Hepatocyte (in vitro differentiated cells): Measurements from ENCODE around the gene LEP. TPM values are rescaled to one million over a fixed set of nuclear protein-coding genes. Genes with fewer than 3 reads are reported as not detected.

Experiments used
- DNase-seq: peaks from one replicate; pipeline ENCODE4 v3.0.0-alpha.2; 2016; ENCODE audit warnings: low spot score
- H2AFZ ChIP-seq: fragments of 200-600 bp; sonication (generic); 2 replicates; pipeline ENCODE4 v1.6.0; 2016; ENCODE audit warnings: antibody characterized with exemption, mild to moderate bottlenecking
- H3K27ac ChIP-seq: fragments of 200-600 bp; sonication (generic); 2 replicates; pipeline ENCODE4 v1.5.1; 2016; ENCODE audit warnings: mild to moderate bottlenecking
- H3K27me3 ChIP-seq: fragments of 200-600 bp; sonication (generic); 2 replicates; pipeline ENCODE4 v1.6.1; 2016
- H3K36me3 ChIP-seq: fragments of 200-600 bp; sonication (generic); replicated peaks from 2 replicates; pipeline ENCODE4 v1.5.1; 2016; ENCODE audit warnings: low read depth; ENCODE audit not compliant: insufficient read depth
- H3K4me1 ChIP-seq: fragments of 200-600 bp; sonication (generic); 2 replicates; pipeline ENCODE4 v1.5.1; 2016; ENCODE audit warnings: mild to moderate bottlenecking, moderate library complexity; ENCODE audit not compliant: insufficient read depth
- H3K4me2 ChIP-seq: fragments of 200-600 bp; sonication (generic); 2 replicates; pipeline ENCODE4 v1.6.0; 2016
- H3K4me3 ChIP-seq: fragments of 200-600 bp; sonication (generic); 2 replicates; pipeline ENCODE4 v1.5.1; 2016; ENCODE audit warnings: mild to moderate bottlenecking
- H3K79me2 ChIP-seq: fragments of 200-600 bp; sonication (generic); 2 replicates; pipeline ENCODE4 v1.6.0; 2017; ENCODE audit warnings: mild to moderate bottlenecking
- H3K9me2 ChIP-seq: fragments of 200-600 bp; sonication (generic); replicated peaks from 2 replicates; pipeline ENCODE4 v1.6.0; 2017; ENCODE audit warnings: mild to moderate bottlenecking; ENCODE audit not compliant: insufficient read depth
- H3K9me3 ChIP-seq: fragments of 200-600 bp; sonication (generic); 2 replicates; pipeline ENCODE4 v1.5.1; 2016; ENCODE audit warnings: low read depth, mild to moderate bottlenecking
- H4K20me1 ChIP-seq: fragments of 200-600 bp; sonication (generic); 2 replicates; pipeline ENCODE4 v1.6.0; 2016; ENCODE audit warnings: mild to moderate bottlenecking; ENCODE audit not compliant: insufficient read depth, poor library complexity, severe bottlenecking
- EZH2 ChIP-seq: fragments of 200-600 bp; sonication (generic); IDR thresholded peaks from 2 replicates; pipeline ENCODE4 v1.6.1; 2016; ENCODE audit warnings: antibody characterized with exemption, mild to moderate bottlenecking, borderline replicate concordance
- EZH2phosphoT487 ChIP-seq: fragments of 200-600 bp; sonication (generic); IDR thresholded peaks from one replicate; pipeline ENCODE4 v1.6.1; 2018; ENCODE audit warnings: antibody characterized with exemption, mild to moderate bottlenecking, low read depth, moderate library complexity; ENCODE audit not compliant: unreplicated experiment, severe bottlenecking
- WGBS: methylation state at CpG from one replicate; pipeline ENCODE4 v1.1.6; 2016; ENCODE audit warnings: low lambda C conversion rate; ENCODE audit errors: missing lambda C conversion rate; 5-methylcytosine and 5-hydroxymethylcytosine counted together
- polyA plus RNA-seq: library from polyadenylated mRNA; unstranded; fragments of >200 nt; fragmentation: Nextera tagmentation; extraction: Ambion mirVana; gene quantifications from 2 replicates; pipeline ENCODE4 v1.2.1, GENCODE V29; 2016
- total RNA-seq: library from RNA; depleted of rRNA; stranded (reverse); fragments of >200 nt; gene quantifications from 2 replicates; pipeline ENCODE4 v1.2.3, GENCODE V29; 2014
- TF ChIP-seq, protein P1 (sequence below): fragments of 200-600 bp; sonication (generic); IDR thresholded peaks from 2 replicates; pipeline ENCODE4 v1.5.1; 2016; ENCODE audit warnings: antibody characterized with exemption, mild to moderate bottlenecking; ENCODE audit not compliant: poor library complexity

The LEP gene
- total and polyA plus RNA-seq, 2 experiments from 2014 or later, result not detected

DNA sequence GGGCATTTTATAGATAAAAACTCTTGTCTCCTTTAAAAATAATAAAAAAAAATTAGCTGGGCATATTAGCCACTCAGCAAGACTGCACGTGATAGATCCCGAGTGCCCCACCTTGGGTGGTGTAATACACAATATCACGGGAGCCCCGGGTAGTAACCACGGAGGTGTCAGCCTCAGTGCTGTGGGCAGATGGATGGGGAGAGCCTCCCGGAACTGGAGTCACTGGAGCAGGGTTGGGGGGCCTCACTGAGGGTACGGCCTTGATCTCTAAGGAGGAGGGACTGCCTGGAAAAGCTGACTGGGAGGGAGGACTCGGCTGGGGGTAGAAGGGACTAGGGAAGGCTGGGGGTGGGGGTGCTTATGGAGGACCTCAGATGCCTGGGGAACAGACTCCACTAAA is 12.6 kb downstream of the LEP start:
- no peaks in the 10 kb centered on the region for H3K9me2 ChIP-seq
- H4K20me1 ChIP-seq, result no peaks in the 10 kb centered on the region
- TF ChIP-seq EZH2 (no peak), EZH2phosphoT487 (no peak)
- TF ChIP-seq, protein P1, sequence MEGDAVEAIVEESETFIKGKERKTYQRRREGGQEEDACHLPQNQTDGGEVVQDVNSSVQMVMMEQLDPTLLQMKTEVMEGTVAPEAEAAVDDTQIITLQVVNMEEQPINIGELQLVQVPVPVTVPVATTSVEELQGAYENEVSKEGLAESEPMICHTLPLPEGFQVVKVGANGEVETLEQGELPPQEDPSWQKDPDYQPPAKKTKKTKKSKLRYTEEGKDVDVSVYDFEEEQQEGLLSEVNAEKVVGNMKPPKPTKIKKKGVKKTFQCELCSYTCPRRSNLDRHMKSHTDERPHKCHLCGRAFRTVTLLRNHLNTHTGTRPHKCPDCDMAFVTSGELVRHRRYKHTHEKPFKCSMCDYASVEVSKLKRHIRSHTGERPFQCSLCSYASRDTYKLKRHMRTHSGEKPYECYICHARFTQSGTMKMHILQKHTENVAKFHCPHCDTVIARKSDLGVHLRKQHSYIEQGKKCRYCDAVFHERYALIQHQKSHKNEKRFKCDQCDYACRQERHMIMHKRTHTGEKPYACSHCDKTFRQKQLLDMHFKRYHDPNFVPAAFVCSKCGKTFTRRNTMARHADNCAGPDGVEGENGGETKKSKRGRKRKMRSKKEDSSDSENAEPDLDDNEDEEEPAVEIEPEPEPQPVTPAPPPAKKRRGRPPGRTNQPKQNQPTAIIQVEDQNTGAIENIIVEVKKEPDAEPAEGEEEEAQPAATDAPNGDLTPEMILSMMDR, result no peak
- H3K27me3 ChIP-seq, result no peaks in the 10 kb centered on the region
- H3K4me2 ChIP-seq, result no peak overlapping the region
- no peaks in the 10 kb centered on the region for H3K79me2 ChIP-seq
- H3K9me3 ChIP-seq, result no peaks in the 10 kb centered on the region
- no peak overlapping the region for H2AFZ ChIP-seq
- no peak for DNase-seq
- 90% methylated on average over 8 of the region's 8 CpGs for WGBS
- peaks cover 3% of the 10 kb centered on the region for H3K4me1 ChIP-seq
- H3K4me3 ChIP-seq, result no peak overlapping the region
- no peak overlapping the region for H3K27ac ChIP-seq
- H3K36me3 ChIP-seq, result no peaks in the 10 kb centered on the region

DNA sequence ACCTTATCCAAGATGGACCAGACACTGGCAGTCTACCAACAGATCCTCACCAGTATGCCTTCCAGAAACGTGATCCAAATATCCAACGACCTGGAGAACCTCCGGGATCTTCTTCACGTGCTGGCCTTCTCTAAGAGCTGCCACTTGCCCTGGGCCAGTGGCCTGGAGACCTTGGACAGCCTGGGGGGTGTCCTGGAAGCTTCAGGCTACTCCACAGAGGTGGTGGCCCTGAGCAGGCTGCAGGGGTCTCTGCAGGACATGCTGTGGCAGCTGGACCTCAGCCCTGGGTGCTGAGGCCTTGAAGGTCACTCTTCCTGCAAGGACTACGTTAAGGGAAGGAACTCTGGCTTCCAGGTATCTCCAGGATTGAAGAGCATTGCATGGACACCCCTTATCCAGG is 13.4 kb downstream of the LEP start:
- no peak overlapping the region for H3K27ac ChIP-seq
- H3K27me3 ChIP-seq, result no peaks in the 10 kb centered on the region
- 87% methylated on average over 5 of the region's 5 CpGs for WGBS
- no peak overlapping the region for H3K4me3 ChIP-seq
- no peaks in the 10 kb centered on the region for H3K9me2 ChIP-seq
- TF ChIP-seq, protein P1, result no peak
- no peak for TF ChIP-seq EZH2phosphoT487
- H2AFZ ChIP-seq, result no peak overlapping the region
- no peaks in the 10 kb centered on the region for H3K9me3 ChIP-seq
- DNase-seq, result no peak
- H3K4me2 ChIP-seq, result no peak overlapping the region
- peaks cover 11% of the 10 kb centered on the region for H3K4me1 ChIP-seq
- no peaks in the 10 kb centered on the region for H3K79me2 ChIP-seq
- no peaks in the 10 kb centered on the region for H4K20me1 ChIP-seq
- H3K36me3 ChIP-seq, result no peaks in the 10 kb centered on the region

DNA sequence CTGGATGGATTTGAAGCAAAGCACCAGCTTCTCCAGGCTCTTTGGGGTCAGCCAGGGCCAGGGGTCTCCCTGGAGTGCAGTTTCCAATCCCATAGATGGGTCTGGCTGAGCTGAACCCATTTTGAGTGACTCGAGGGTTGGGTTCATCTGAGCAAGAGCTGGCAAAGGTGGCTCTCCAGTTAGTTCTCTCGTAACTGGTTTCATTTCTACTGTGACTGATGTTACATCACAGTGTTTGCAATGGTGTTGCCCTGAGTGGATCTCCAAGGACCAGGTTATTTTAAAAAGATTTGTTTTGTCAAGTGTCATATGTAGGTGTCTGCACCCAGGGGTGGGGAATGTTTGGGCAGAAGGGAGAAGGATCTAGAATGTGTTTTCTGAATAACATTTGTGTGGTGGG is 14.2 kb downstream of the LEP start:
- H3K36me3 ChIP-seq, result no peaks in the 10 kb centered on the region
- H3K27me3 ChIP-seq, result no peaks in the 10 kb centered on the region
- DNase-seq, result no peak
- H3K9me3 ChIP-seq, result no peaks in the 10 kb centered on the region
- WGBS, result 89% methylated on average over 2 of the region's 2 CpGs
- peaks cover 19% of the 10 kb centered on the region for H3K4me1 ChIP-seq
- TF ChIP-seq EZH2 (no peak), EZH2phosphoT487 (no peak)
- TF ChIP-seq, protein P1, result no peak
- H3K4me2 ChIP-seq, result no peak overlapping the region
- H3K27ac ChIP-seq, result no peak overlapping the region
- no peaks in the 10 kb centered on the region for H3K79me2 ChIP-seq
- no peaks in the 10 kb centered on the region for H3K9me2 ChIP-seq
- no peak overlapping the region for H3K4me3 ChIP-seq
- H4K20me1 ChIP-seq, result no peaks in the 10 kb centered on the region
- H2AFZ ChIP-seq, result no peak overlapping the region

DNA sequence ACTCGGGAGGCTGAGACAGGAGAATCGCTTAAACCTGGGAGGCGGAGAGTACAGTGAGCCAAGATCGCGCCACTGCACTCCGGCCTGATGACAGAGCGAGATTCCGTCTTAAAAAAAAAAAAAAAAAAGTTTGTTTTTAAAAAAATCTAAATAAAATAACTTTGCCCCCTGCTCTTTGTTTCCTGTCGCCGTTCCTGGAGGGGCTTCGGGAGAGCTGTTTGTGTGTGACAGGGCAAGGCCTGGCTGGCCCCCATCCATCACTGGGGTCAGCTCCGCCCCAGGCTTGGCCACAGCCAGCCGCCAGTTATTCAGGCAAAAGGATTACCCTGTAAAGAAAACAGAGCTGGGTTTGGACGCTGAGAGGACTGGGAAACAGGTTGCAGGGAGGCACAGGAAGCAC is 16.4 kb downstream of the LEP start:
- 89% methylated on average over 14 of the region's 14 CpGs for WGBS
- Histone ChIP-seq H3K4me1 (peaks cover 22% of the 10 kb centered on the region), H3K4me2 (no peak overlapping the region), H3K36me3 (no peaks in the 10 kb centered on the region), H3K4me3 (no peak overlapping the region), H3K27me3 (no peaks in the 10 kb centered on the region), H3K27ac (no peak overlapping the region), H4K20me1 (no peaks in the 10 kb centered on the region), H3K9me3 (no peaks in the 10 kb centered on the region), H3K79me2 (no peaks in the 10 kb centered on the region), H3K9me2 (no peaks in the 10 kb centered on the region), H2AFZ (no peak overlapping the region)
- TF ChIP-seq EZH2phosphoT487 (no peak), EZH2 (no peak)
- TF ChIP-seq, protein P1, result no peak
- DNase-seq, result no peak
